GM18499 (cell line): ENCODE results near the gene GARIN1A.

ENCODE experiments used
- ATAC-seq: cut with Tn5 transposase; IDR thresholded peaks from one replicate; pipeline ENCODE4 v1.9.1; 2021; ENCODE audit warnings: moderate number of reproducible peaks; ENCODE audit not compliant: insufficient read depth, unreplicated experiment

The GARIN1A gene

DNA sequence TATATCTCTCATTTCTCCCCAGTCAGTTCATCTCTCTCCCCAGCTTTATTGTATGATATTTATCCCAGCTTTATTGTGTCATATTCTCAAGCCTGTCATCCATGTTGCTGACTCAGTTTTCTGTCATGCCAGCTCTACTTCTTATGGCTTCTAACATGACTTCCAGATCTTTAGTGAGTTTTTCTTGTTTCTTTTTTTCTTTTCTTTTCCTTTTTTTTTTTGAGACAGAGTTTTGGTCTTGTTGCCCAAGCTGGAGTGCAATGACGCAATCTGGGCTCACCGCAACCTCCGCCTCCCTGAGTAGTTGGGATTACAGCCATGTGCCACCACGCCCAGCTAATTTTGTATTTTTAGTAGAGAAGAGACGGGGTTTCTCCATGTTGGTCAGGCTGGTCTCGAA is 38.4 kb downstream of the GARIN1A start:
- ATAC-seq: no peak

DNA sequence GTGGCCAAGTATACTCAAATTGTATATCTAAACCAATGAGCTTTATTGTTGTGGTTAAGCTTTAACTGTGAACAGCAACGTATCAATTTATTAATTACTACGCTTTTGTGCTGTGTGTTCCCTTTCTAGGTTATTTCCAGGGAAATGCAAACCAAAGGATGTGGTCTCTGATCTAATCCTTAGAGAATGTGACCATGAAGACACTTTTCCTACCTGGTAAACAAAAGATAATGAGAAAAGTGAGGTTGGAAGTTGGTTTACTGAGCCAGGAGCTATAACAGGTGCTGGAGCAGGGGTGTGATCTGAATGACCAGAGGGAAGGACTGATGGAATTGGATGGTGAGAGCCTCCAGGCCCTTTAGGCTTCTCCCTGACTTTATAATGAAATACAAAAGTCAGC is 41.7 kb downstream of the GARIN1A start:
- ATAC-seq: no peak

DNA sequence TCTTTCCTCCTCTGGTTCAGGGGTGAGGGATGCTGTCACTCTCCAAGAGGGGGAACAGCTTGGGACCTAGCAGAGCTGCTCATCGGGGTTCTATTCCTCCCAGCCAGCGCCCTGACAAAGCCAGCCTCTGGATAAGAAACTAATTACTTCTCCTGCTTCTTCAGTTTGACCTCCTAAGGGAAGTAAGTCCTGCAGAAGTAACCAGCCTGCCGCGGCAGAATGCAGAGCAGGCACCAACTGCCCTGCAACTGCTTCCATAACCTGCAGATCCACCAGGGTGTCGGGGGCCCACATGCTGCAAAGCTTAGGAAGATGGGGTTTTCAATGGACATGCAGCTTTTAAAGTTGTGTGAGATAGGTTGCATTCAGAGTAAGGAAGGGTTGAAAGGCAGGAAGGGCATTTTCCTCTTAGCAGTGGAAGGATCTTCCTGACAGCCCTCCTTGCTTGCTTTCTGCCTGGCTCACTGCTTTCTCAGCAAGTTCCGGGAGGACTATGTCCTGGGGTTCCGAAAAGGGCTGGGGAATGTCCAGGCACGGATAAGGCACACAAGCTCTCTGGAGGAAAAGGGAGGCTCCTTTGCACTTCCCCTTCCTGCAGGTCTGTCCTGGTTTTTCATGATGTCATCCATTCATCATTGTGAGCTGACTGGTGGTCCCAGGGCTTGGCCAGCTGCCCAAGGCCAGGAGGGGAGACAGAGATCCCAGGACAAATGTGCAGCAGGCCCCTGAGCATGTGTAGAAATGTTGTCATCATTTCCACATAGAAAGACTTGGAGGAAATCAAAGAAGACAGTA is 42.8 kb downstream of the GARIN1A start:
- no peak for ATAC-seq

DNA sequence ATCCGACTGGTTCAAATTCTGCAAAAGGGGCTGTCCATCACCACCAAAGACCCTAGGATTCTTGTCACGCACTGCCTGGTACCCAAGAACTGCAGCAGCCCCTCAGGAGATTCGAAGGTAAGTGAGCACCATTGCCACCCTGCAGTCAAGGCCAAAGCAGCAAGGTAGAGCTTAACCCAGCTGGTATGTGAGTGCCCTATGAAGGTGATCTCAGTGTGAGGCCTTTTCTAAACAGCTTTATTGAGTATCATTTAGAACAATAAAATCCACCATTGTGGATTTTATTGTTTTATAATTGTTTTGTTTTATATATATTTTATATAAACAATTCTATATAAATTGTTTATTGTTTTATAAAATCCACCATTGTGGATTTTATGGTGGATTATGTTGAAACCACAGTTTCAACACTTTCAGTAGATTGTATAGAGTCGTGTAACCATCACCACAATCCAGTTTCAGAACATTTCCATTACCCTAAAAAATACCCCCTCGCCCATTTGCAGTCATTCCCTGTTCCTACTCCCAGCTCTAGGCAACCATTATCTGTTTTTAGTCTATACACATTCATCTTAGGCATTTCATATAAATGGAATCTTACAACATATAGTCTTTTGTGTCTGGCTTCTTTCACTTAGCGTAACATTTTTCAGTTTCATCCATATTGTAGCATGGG is 47.0 kb downstream of the GARIN1A start:
- no peak for ATAC-seq

DNA sequence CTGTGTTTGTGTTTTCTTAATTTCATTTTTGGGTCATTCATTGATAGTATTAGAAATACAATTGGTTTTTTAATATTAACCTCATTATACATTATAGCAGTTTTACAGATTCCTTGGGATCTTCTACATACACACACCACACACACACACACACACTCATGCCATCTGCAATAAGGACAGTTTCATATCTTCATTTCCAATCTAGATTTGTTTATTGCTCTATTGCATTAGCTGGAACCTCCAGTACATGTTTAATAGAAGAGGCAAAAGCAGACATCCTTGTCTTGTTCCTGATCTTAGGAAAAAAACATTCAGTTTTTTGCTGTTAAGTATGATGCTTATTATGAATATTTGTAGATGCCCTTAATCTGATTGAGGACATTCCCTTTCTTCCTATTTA is 49.3 kb downstream of the GARIN1A start:
- no peak for ATAC-seq
